Activated CD4-positive, alpha-beta T cell treated with anti-CD3 and anti-CD28 coated beads for 1 hour (primary cell): ENCODE measurements around the gene GNB1L.

Experiments
- DNase-seq: peaks from one replicate; pipeline ENCODE4 v3.0.0-alpha.2; 2020

Gene GNB1L

DNA sequence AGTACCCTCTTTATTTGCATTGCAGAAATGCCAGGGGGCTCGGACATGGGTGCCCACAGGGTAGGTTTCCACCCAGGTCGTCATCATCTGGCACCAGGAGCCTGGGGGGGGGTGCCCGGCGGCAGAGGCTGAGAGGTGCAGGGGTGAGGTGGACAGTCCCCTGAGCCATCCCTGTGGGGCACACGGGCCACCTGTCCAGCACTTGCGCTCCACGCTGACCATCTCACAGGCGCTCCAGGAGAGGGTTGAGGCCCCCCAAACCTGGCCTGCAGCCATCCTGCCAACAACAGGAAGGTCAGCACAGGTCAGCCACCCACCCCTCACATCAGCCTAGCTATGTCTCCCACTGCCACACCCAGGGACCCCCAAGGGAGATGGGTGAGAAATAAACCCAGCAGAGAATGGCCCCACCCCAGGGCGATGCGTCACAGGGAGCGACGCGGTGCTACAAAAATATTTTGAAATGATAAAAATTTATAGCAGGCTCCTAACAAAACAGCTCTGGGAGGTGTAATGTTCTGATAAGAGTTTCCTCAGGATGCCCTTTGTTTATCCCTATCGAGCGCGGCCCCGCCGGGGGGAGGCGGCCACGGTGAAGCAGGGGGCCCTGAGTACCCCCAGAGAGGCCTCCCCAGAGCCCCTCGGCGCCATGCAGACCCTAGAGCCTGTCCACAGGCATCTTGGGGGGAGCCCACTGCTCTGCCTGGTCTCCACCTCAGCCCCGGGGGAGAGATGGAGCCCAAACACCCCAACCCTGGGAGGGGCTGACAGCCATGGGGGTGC, 21.0 kb upstream of the GNB1L start:
- no peak for DNase-seq

GRCh38 chr22:19875061-19875530, 20.4 kb upstream of the GNB1L start:
- DNase-seq = no peak

- DNase-seq = no peak
Observed at GRCh38 chr22:19874307-19875060, 19.8 kb upstream of the GNB1L start.

DNA sequence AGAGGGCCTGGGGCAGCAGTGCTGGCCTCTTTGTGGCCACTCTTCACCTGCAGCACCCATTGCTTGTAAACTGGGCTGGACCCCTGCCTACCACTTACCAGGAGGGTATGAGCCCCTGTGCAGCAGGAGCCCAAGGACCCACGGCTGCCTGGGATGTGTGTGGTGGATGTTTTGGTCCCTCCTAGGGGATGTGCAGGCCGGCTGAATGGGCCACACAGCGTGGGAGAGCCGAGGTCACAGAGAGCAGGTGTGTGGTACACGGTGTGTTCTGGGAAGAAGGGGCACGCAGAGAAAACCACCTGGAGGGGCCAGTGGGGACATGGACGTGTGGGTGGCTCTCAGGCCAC, 19.3 kb upstream of the GNB1L start:
- peak; percentile 4 for DNase-seq

GRCh38 chr22:19873138-19873959, 18.7 kb upstream of the GNB1L start:
- DNase-seq = peak; percentile 5

- peak; percentile 5 for DNase-seq
Observed at GRCh38 chr22:19872779-19873137, 18.1 kb upstream of the GNB1L start.

DNA sequence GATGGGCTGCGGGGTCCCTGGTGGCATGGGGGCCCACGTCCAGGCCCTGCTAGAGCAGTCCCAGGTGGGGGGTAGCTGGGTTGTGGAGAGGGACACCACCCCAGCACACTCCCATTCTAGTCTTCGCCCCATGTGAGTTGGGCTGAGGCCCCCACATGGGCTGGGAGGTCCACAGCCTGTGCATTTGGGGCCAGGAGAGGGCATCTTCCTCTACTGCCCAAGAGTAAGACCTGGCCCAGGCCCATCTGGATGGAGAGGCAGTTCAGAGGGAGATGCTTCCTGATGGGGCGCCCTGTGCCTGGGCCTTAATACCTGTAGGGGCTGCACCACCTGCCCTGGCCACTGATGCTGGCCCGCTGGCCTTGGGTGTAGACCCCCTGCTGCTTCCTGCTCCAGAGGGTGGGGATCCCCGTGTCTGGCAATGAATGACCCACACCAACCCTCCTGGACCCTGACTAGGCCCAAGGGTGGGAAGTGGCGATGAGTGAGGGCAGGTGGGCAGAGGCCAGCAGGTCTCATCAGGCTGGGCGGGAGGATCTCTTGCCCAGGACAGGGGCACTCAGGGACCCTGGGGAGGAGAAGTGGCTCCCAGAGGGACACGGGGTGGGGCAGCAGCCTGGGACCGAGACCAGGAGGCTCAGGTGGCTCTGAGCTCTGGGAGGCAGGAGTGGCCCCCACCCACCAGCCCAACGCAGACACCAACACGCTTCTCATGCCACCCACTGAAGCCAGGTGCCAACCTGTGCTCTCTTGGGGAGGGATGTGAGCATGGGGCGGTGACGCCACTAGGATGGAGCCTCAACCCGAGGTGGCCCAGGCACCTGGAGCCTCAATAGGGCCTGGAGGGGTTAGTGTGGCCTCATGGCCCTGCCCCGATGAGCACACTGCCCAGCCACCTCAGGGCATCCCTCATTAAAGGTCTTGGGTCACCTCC, 17.4 kb upstream of the GNB1L start:
- DNase-seq = peak; percentile 4

- DNase-seq = no peak
Observed at GRCh38 chr22:19871023-19871844, 16.6 kb upstream of the GNB1L start.

- no peak for DNase-seq
Observed at GRCh38 chr22:19870153-19871022, 15.7 kb upstream of the GNB1L start.

GRCh38 chr22:19869497-19870152, 15.0 kb upstream of the GNB1L start:
- DNase-seq = peak; percentile 6

GRCh38 chr22:19868773-19869471, 14.2 kb upstream of the GNB1L start:
- peak; percentile 7 for DNase-seq

GRCh38 chr22:19868333-19868732, 13.7 kb upstream of the GNB1L start:
- DNase-seq = peak; percentile 5

GRCh38 chr22:19867617-19868016, 12.9 kb upstream of the GNB1L start:
- DNase-seq = no peak

GRCh38 chr22:19866665-19867009, 12.0 kb upstream of the GNB1L start:
- DNase-seq = no peak

- no peak for DNase-seq
Observed at GRCh38 chr22:19865141-19865829, 10.6 kb upstream of the GNB1L start.

GRCh38 chr22:19864538-19865106, 9.9 kb upstream of the GNB1L start:
- DNase-seq = no peak

DNA sequence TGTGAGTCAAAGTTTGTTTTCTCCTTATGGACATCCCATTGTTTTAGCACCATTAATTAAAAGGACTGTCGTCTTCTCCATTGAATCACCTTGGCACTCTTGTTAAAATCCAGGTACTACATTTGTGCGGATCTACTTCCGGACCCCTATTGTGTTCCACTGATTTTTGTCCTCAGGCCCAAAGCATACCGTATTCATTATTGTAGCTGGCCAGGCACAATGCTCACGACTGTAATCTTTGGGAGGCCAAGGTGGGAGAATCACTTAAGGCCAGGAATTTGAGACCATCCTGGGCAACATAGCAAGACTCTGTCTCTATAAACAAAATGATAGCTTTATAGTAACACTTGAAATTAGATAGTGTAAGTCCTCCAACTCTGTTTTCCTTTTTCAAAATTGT, 8.9 kb upstream of the GNB1L start:
- no peak for DNase-seq

DNA sequence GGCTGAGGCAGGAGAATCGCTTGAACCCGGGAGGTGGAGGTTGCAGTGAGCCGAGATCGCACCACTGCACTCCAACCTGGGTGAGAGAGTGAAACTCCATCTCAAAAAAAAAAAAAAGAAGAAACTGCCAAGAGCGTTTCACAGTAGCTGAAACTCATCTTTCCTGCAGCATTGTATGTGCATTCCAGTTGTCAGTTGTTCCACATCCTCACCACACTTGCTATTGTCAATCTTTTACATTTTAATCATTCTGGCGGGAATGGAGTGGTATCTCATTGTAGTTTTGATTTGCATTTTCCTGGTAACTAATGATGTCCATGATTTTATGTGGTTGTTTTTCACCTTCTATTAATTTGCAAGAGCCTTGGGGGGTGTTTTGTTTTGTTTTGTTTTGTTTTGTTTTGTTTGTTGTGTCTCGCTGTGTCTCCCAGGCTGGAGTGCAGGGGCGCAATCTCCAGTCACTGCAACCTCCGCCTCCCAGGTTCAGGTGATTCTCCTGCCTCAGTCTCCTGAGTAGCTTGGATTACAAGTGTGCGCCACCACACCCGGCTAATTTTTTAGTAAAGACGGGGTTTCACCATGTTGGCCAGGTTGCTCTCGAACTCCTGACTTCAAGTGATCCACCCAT, 8.1 kb upstream of the GNB1L start:
- no peak for DNase-seq
